AG10803 (cell line): ENCODE measurements around the gene SLC35A2.

Experiments used
- DNase-seq: peaks from one replicate; pipeline ENCODE4 v3.0.0; 2010; ENCODE audit warnings: low read depth
- H3K4me3 ChIP-seq: 2 replicates; pipeline ENCODE4 v1.5.1; 2011; ENCODE audit warnings: mild to moderate bottlenecking, low read length, control low read depth
- CTCF ChIP-seq: conservative IDR thresholded peaks from 2 replicates; pipeline ENCODE4 v1.5.1; 2011; ENCODE audit warnings: mild to moderate bottlenecking, low read length, control low read depth, inconsistent platforms

The SLC35A2 gene

GRCh38 chrX:48927123-48927522 lies 15.7 kb upstream of the SLC35A2 start:
- no peak for DNase-seq
- H3K4me3 ChIP-seq = no peak overlapping the region
- TF ChIP-seq CTCF = no peak

GRCh38 chrX:48924270-48924669 lies 12.8 kb upstream of the SLC35A2 start:
- no peak for TF ChIP-seq CTCF
- DNase-seq = no peak

DNA sequence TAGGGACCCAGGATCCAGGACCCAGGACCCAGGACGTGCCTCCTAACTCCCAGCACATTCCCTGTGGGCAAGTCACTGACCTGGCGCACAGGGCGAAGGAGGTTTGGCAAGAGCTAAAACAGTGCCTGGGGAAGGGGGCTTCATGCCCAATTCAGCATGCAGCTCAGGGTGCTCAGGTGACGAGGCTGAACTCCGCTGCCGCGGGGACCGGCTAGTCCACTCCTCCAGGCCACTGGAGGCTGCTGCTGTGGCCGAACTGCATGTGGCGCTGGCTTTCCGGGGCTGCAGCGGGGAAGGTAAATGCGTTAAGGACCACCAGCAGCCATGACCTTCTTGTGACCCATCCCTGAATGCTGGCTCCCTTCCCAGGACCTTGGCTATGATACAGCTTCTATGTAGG lies 12.3 kb upstream of the SLC35A2 start:
- DNase-seq = no peak
- no peak for TF ChIP-seq CTCF
- no peak overlapping the region for H3K4me3 ChIP-seq

More at GRCh38 chrX:48924270-48924669, 12.8 kb upstream of the SLC35A2 start:
- no peak overlapping the region for H3K4me3 ChIP-seq

GRCh38 chrX:48920718-48921104 lies 9.3 kb upstream of the SLC35A2 start:
- TF ChIP-seq CTCF = no peak

GRCh38 chrX:48919947-48920717 lies 8.7 kb upstream of the SLC35A2 start:
- no peak for DNase-seq
- no peak for TF ChIP-seq CTCF
- no peak overlapping the region for H3K4me3 ChIP-seq

More at GRCh38 chrX:48920718-48921104, 9.3 kb upstream of the SLC35A2 start:
- H3K4me3 ChIP-seq = no peak overlapping the region
- no peak for DNase-seq

GRCh38 chrX:48919360-48919841 lies 8.0 kb upstream of the SLC35A2 start:
- peak overlapping the region; percentile 56; the same call in 1 of the 2 replicates for H3K4me3 ChIP-seq
- DNase-seq = no peak
- TF ChIP-seq CTCF = no peak
